H1 (cell line): ENCODE results near the gene NPY2R. TPM values are rescaled to one million over a fixed set of nuclear protein-coding genes. Genes with fewer than 3 reads are reported as not detected.

Experiments used
- CTCF ChIA-PET: fragments of 300-600 bp; sonication (Branson Sonifier 250); formaldehyde crosslinking; loops from one replicate; lab custom pipeline; 2021; ENCODE audit not compliant: partially characterized antibody; lab: Charles Lee
- POLR2A ChIA-PET: fragments of 300-600 bp; sonication (Branson Sonifier 250); formaldehyde crosslinking; loops from one replicate; lab custom pipeline; 2021; ENCODE audit warnings: inconsistent platforms; ENCODE audit not compliant: partially characterized antibody; lab: Charles Lee
- DNase-seq, 2 experiments: peaks; one replicate each; pipeline versions ENCODE4 v3.0.0 to v3.0.0-alpha.2; 2010 to 2022; ENCODE audit warnings: low spot score in 2 of 2, low read depth in 1 of 2, mixed read lengths in 1 of 2
- FAIRE-seq: peaks from 2 replicates; lab custom pipeline; 2011; peaks lifted over from hg19 to GRCh38; lab: Jason Lieb, UNC
- H2AFZ ChIP-seq: 2 replicates; pipeline ENCODE4 v1.8.1; 2012; ENCODE audit warnings: low read length, inconsistent platforms
- H2AK5ac ChIP-seq: 2 replicates; pipeline ENCODE4 v1.6.1; 2013; ENCODE audit warnings: low read depth, low read length
- H2BK120ac ChIP-seq: replicated peaks from 2 replicates; pipeline ENCODE3; 2013; ENCODE audit warnings: low read depth, low read length, inconsistent platforms
- H2BK12ac ChIP-seq: 2 replicates; pipeline ENCODE4 v1.6.1; 2013; ENCODE audit warnings: low read depth, low read length
- H2BK15ac ChIP-seq: 2 replicates; pipeline ENCODE4 v1.6.1; 2013; ENCODE audit warnings: low read length
- H2BK20ac ChIP-seq: 2 replicates; pipeline ENCODE4 v1.6.1; 2013; ENCODE audit warnings: low read length
- H2BK5ac ChIP-seq: 2 replicates; pipeline ENCODE4 v1.6.1; 2013; ENCODE audit warnings: low read depth, low read length
- H3K14ac ChIP-seq: 2 replicates; pipeline ENCODE4 v1.6.1; 2013; ENCODE audit warnings: inconsistent platforms; ENCODE audit not compliant: insufficient read length
- H3K18ac ChIP-seq: 2 replicates; pipeline ENCODE4 v1.6.1; 2013; ENCODE audit warnings: low read length; ENCODE audit errors: extremely low read depth
- H3K23ac ChIP-seq: 2 replicates; pipeline ENCODE4 v1.6.1; 2013; ENCODE audit warnings: inconsistent platforms; ENCODE audit not compliant: insufficient read length
- H3K23me2 ChIP-seq: 2 replicates; pipeline ENCODE4 v1.6.1; 2013; ENCODE audit warnings: low read depth, low read length
- H3K27ac ChIP-seq: 2 replicates; pipeline ENCODE4 v1.6.1; 2011; ENCODE audit warnings: low read depth, low read length, inconsistent platforms
- H3K27me3 ChIP-seq, 4 experiments: replicated peaks in 1 of 4; 1 replicate in 1 of 4; 2 replicates in 3 of 4; pipeline versions ENCODE4 v1.6.1 to v1.8.1; 2011 to 2013; ENCODE audit warnings: low read length in 3 of 4, mild to moderate bottlenecking in 3 of 4, inconsistent platforms in 2 of 4, mixed read lengths in 2 of 4, moderate library complexity in 1 of 4; ENCODE audit not compliant: control insufficient read depth in 3 of 4, insufficient read depth in 3 of 4; ENCODE audit errors: extremely low read depth in 1 of 4
- H3K36me3 ChIP-seq, 4 experiments: 2 replicates each; pipeline versions ENCODE4 v1.6.1 to v1.8.1; 2011 to 2013; ENCODE audit warnings: mild to moderate bottlenecking in 4 of 4, low read length in 3 of 4, moderate library complexity in 2 of 4, control low read depth in 1 of 4, inconsistent platforms in 1 of 4; ENCODE audit not compliant: insufficient read depth in 4 of 4, control insufficient read depth in 2 of 4
- H3K4ac ChIP-seq: replicated peaks from 2 replicates; pipeline ENCODE3; 2013; ENCODE audit warnings: low read length, low read depth, mixed read lengths, inconsistent platforms; ENCODE audit not compliant: insufficient read length
- H3K4me1 ChIP-seq, 4 experiments: replicated peaks in 1 of 4; 1 replicate in 1 of 4; 2 replicates in 3 of 4; pipeline versions ENCODE4 v1.6.1 to v1.8.1; 2011 to 2013; ENCODE audit warnings: low read length in 3 of 4, inconsistent platforms in 2 of 4, mixed read lengths in 1 of 4; ENCODE audit not compliant: insufficient read depth in 4 of 4, control insufficient read depth in 3 of 4
- H3K4me2 ChIP-seq, 2 experiments: 2 replicates each; pipeline versions ENCODE4 v1.6.1 to v1.8.1; 2011 to 2013; ENCODE audit warnings: low read depth in 2 of 2, low read length in 2 of 2, control low read depth in 1 of 2, inconsistent platforms in 1 of 2, mild to moderate bottlenecking in 1 of 2; ENCODE audit not compliant: insufficient read depth in 1 of 2
- H3K4me3 ChIP-seq, 4 experiments: fragments of 200-600, 300-600 bp in 1 of 4; sonication (generic), shearing (Covaris generic), sonication (Bioruptor Twin) in 1 of 4; 2 replicates each; pipeline versions ENCODE4 v1.5.1 to v1.8.1; 2011 to 2016; ENCODE audit warnings: low read length in 4 of 4, low read depth in 3 of 4, control low read depth in 2 of 4, inconsistent platforms in 2 of 4, mild to moderate bottlenecking in 2 of 4, mixed read lengths in 1 of 4, moderate library complexity in 1 of 4; ENCODE audit not compliant: insufficient read depth in 2 of 4; ENCODE audit errors: extremely low read depth in 1 of 4
- H3K56ac ChIP-seq: replicated peaks from 2 replicates; pipeline ENCODE3; 2013; ENCODE audit warnings: low read depth, mild to moderate bottlenecking, mixed read lengths, low read length, inconsistent platforms; ENCODE audit not compliant: insufficient read length
- H3K79me1 ChIP-seq: 2 replicates; pipeline ENCODE4 v1.6.1; 2013; ENCODE audit warnings: low read depth, low read length, control low read depth
- H3K79me2 ChIP-seq, 2 experiments: 2 replicates each; pipeline versions ENCODE4 v1.6.1 to v1.8.1; 2012 to 2013; ENCODE audit warnings: low read length in 2 of 2, mild to moderate bottlenecking in 2 of 2, inconsistent platforms in 1 of 2; ENCODE audit not compliant: insufficient read depth in 2 of 2, control insufficient read depth in 1 of 2
- H3K9ac ChIP-seq, 4 experiments: replicated peaks in 1 of 4; 1 replicate in 1 of 4; 2 replicates in 3 of 4; pipeline versions ENCODE4 v1.6.1 to v1.8.1; 2011 to 2013; ENCODE audit warnings: low read depth in 3 of 4, low read length in 3 of 4, control low read depth in 2 of 4, mild to moderate bottlenecking in 2 of 4, moderate library complexity in 2 of 4, inconsistent platforms in 1 of 4; ENCODE audit errors: extremely low read depth in 1 of 4
- H3K9me3 ChIP-seq, 2 experiments: 2 replicates each; pipeline versions ENCODE4 v1.6.1 to v1.8.1; 2012 to 2013; ENCODE audit warnings: mild to moderate bottlenecking in 2 of 2, moderate library complexity in 2 of 2, control low read depth in 1 of 2, inconsistent platforms in 1 of 2, low read depth in 1 of 2, low read length in 1 of 2, mixed read lengths in 1 of 2; ENCODE audit not compliant: insufficient read depth in 2 of 2
- H4K20me1 ChIP-seq, 2 experiments: replicated peaks in 1 of 2; 2 replicates each; pipeline versions ENCODE3 to v1.8.1; 2011 to 2013; ENCODE audit warnings: inconsistent platforms in 2 of 2, low read length in 2 of 2, mild to moderate bottlenecking in 1 of 2; ENCODE audit not compliant: insufficient read depth in 2 of 2, control insufficient read depth in 1 of 2
- H4K5ac ChIP-seq: 2 replicates; pipeline ENCODE4 v1.6.1; 2013; ENCODE audit warnings: low read length, low read depth, mixed read lengths, inconsistent platforms; ENCODE audit not compliant: insufficient read length
- H4K8ac ChIP-seq: 2 replicates; pipeline ENCODE4 v1.8.0; 2013; ENCODE audit warnings: mild to moderate bottlenecking, moderate library complexity, low read length, inconsistent platforms; ENCODE audit not compliant: insufficient read depth; ENCODE audit errors: extremely low read depth
- H4K91ac ChIP-seq: replicated peaks from 2 replicates; pipeline ENCODE3; 2013; ENCODE audit warnings: low read length, mixed read lengths, inconsistent platforms; ENCODE audit not compliant: insufficient read length
- BRCA1 ChIP-seq: IDR thresholded peaks from 2 replicates; pipeline ENCODE4 v1.6.1; 2012; ENCODE audit warnings: low read depth, low read length, improper control_type of control experiment
- CHD1 ChIP-seq: IDR thresholded peaks from 2 replicates; pipeline ENCODE4 v1.6.1; 2012; ENCODE audit warnings: low read depth, low read length, improper control_type of control experiment
- CREB1 ChIP-seq: IDR thresholded peaks from 2 replicates; pipeline ENCODE4 v1.6.1; 2012; ENCODE audit warnings: inconsistent platforms
- EP300 ChIP-seq, 2 experiments: IDR thresholded peaks; 1 replicate in 1 of 2; 2 replicates in 1 of 2; pipeline ENCODE4 v1.6.1; 2011 to 2012; ENCODE audit warnings: low read depth in 2 of 2, low read length in 2 of 2, mild to moderate bottlenecking in 2 of 2, borderline replicate concordance in 1 of 2, inconsistent platforms in 1 of 2, moderate library complexity in 1 of 2
- GTF2F1 ChIP-seq: IDR thresholded peaks from 2 replicates; pipeline ENCODE4 v1.6.1; 2012; ENCODE audit warnings: low read depth, low read length, improper control_type of control experiment, borderline replicate concordance
- HDAC6 ChIP-seq: IDR thresholded peaks from one replicate; pipeline ENCODE4 v1.7.1; 2012; ENCODE audit warnings: low read depth, mild to moderate bottlenecking, inconsistent platforms, low read length, moderate library complexity
- NANOG ChIP-seq: IDR thresholded peaks from 2 replicates; pipeline ENCODE4 v1.6.1; 2011; ENCODE audit warnings: low read length, low read depth, mild to moderate bottlenecking, inconsistent platforms; ENCODE audit not compliant: insufficient read depth, poor library complexity, severe bottlenecking
- POLR2A ChIP-seq, 2 experiments: IDR thresholded peaks; 1 replicate in 1 of 2; 2 replicates in 1 of 2; pipeline ENCODE4 v1.6.1; 2011; ENCODE audit warnings: low read depth in 2 of 2, low read length in 2 of 2, mild to moderate bottlenecking in 2 of 2; ENCODE audit errors: control extremely low read depth in 1 of 2
- RBBP5 ChIP-seq: IDR thresholded peaks from 2 replicates; pipeline ENCODE4 v1.7.1; 2012; ENCODE audit warnings: low read depth, mild to moderate bottlenecking, inconsistent platforms, low read length, moderate library complexity, borderline replicate concordance
- SAP30 ChIP-seq: fragments of 300-600 bp; sonication (generic); IDR thresholded peaks from 2 replicates; pipeline ENCODE4 v1.7.1; 2012; ENCODE audit warnings: low read length, moderate library complexity, mild to moderate bottlenecking, inconsistent platforms; ENCODE audit not compliant: insufficient read depth, insufficient replicate concordance
- SP1 ChIP-seq: IDR thresholded peaks from 2 replicates; pipeline ENCODE4 v1.6.1; 2011; ENCODE audit warnings: low read depth, low read length
- SRF ChIP-seq: IDR thresholded peaks from 2 replicates; pipeline ENCODE4 v1.6.1; 2011; ENCODE audit warnings: mild to moderate bottlenecking, low read depth, low read length, moderate library complexity
- SUZ12 ChIP-seq: fragments of 200-600 bp; sonication (generic); IDR thresholded peaks from 2 replicates; pipeline ENCODE4 v1.6.1; 2012; ENCODE audit warnings: mild to moderate bottlenecking, inconsistent platforms, low read length, moderate library complexity, mixed read lengths
- WGBS, 2 experiments: shearing (Covaris generic) in 1 of 2; methylation state at CpG; one replicate each; pipeline versions ENCODE4 v1.1.6 to v1.1.7; 2013 to 2015; ENCODE audit warnings: low lambda C conversion rate in 2 of 2, mixed read lengths in 2 of 2, inconsistent platforms in 1 of 2, low coverage in 1 of 2, missing lambda C conversion rate in 1 of 2; ENCODE audit not compliant: insufficient replicate concordance in 2 of 2, insufficient coverage in 1 of 2, insufficient read length in 1 of 2; ENCODE audit errors: extremely low coverage in 1 of 2, missing lambda C conversion rate in 1 of 2; 5-methylcytosine and 5-hydroxymethylcytosine counted together
- polyA plus RNA-seq, 7 experiments: library from polyadenylated mRNA; depleted of rRNA in 3 of 7; stranded (reverse) in 5 of 7; unstranded in 2 of 7; fragments of >200 nt in 5 of 7; fragments of 200-250 nt in 2 of 7; gene quantifications; 1 replicate in 5 of 7; 2 replicates in 1 of 7; 4 replicates in 1 of 7; pipeline versions ENCODE4 v1.2.1 to v1.2.3, GENCODE V29; 2011 to 2013; ENCODE audit warnings: missing spikeins in 2 of 7, mixed read lengths in 2 of 7
- total RNA-seq: library from RNA; stranded (reverse); fragmentation: NEBNext Ultra II Directional; extraction: Animal tissue kit (Norgen Biotek cat#: 25700); gene quantifications from 2 replicates; pipeline ENCODE4 v1.2.1, GENCODE V29; 2021

The NPY2R gene
- total and polyA plus RNA-seq, 2 of the 8 experiments (the other 6 are each of a cell fraction or from before 2014, with no cell fraction given) = 0.09 to 0.41 TPM

DNA sequence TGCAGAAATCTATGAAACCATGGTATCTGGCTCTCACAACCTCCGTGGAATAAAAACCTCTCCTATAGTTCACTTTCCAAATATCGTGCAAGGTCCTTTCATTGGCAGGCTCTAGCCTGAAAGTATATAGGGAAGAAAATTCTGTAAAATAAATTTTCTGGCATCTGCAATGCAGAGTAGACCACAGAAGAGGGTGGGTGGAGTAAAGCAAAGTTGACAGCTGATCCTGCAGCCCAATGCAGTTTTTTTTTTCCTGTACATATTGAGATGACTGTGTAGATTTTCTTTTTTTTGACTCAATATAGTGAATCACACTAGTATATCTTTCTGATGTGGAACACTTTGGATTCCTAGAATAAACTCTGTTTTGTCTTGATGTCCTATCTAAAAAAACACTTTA lies 56.7 kb downstream of the NPY2R start:
- Histone ChIP-seq H2AFZ (0 out of 2 replicates have a peak overlapping the region, but pooled peaks have one; percentile 29), H3K4ac (no peak overlapping the region), H2BK15ac (no peak overlapping the region), H4K8ac (no peak overlapping the region), H2BK5ac (no peak overlapping the region), H3K79me1 (no peaks in the 10 kb centered on the region), H2BK120ac (no peak overlapping the region), H3K23ac (no peak overlapping the region), H3K9me3 (no peaks in the 10 kb centered on the region), H3K56ac (no peak overlapping the region), H3K36me3 (no peaks in the 10 kb centered on the region), H3K23me2 (no peaks in the 10 kb centered on the region; the same call in 1 of the 2 replicates), H3K4me1 (no peaks in the 10 kb centered on the region), H3K27ac (no peak overlapping the region), H3K18ac (no peak overlapping the region), H4K91ac (no peak overlapping the region), H2BK12ac (no peak overlapping the region), H3K4me2 (no peak overlapping the region), H3K14ac (no peak overlapping the region), H3K79me2 (no peaks in the 10 kb centered on the region), H2BK20ac (no peak overlapping the region), H2AK5ac (no peak overlapping the region), H3K27me3 (no peaks in the 10 kb centered on the region), H4K20me1 (no peaks in the 10 kb centered on the region), H4K5ac (no peak overlapping the region), H3K4me3 (no peak overlapping the region), H3K9ac (no peak overlapping the region)
- POLR2A ChIA-PET = no interaction called here
- CTCF ChIA-PET = no interaction called here
- TF ChIP-seq BRCA1 = no peak
- no peak for TF ChIP-seq NANOG
- no peak for TF ChIP-seq SP1
- no peak for TF ChIP-seq HDAC6
- no peak for TF ChIP-seq SRF
- no peak for TF ChIP-seq CREB1
- no peak for TF ChIP-seq SUZ12
- TF ChIP-seq CHD1 = no peak
- no peak for TF ChIP-seq POLR2A (IDR thresholded peaks at IDR 0.05; ENCODE audit: control extremely low read depth in 1 of 2, low read depth in 2 of 2, low read length in 2 of 2)
- TF ChIP-seq EP300 (IDR thresholded peaks at IDR 0.05; ENCODE audit: borderline replicate concordance in 1 of 2, low read depth in 2 of 2, low read length in 2 of 2) = no peak
- no peak for TF ChIP-seq RBBP5
- no peak for TF ChIP-seq SAP30
- TF ChIP-seq GTF2F1 = no peak
- FAIRE-seq (no peak), DNase-seq (no peak)
- WGBS, 2 experiments = 87% methylated on average over 2 of the region's 2 CpGs; no CpG with 5 or more reads in 1 of the 2 experiments
